HT-29 (cell line): ENCODE data around the gene ATP11B. TPM values are rescaled to one million over a fixed set of nuclear protein-coding genes. Genes with fewer than 3 reads are reported as not detected.
A peak's percentile ranks its signal among the peaks of the same experiment; 100 is the strongest.

Experiments used
- DNase-seq: peaks from one replicate; pipeline ENCODE4 v3.0.0-alpha.2; 2015; ENCODE audit warnings: low spot score
- total RNA-seq: library from RNA; depleted of rRNA; stranded (reverse); fragments of >200 nt; shearing (Covaris generic); gene quantifications from 2 replicates; pipeline ENCODE4 v1.2.3, GENCODE V29; 2014

The ATP11B gene
- total RNA-seq, 1 experiment from 2014 or later, result 44.1 TPM

DNA sequence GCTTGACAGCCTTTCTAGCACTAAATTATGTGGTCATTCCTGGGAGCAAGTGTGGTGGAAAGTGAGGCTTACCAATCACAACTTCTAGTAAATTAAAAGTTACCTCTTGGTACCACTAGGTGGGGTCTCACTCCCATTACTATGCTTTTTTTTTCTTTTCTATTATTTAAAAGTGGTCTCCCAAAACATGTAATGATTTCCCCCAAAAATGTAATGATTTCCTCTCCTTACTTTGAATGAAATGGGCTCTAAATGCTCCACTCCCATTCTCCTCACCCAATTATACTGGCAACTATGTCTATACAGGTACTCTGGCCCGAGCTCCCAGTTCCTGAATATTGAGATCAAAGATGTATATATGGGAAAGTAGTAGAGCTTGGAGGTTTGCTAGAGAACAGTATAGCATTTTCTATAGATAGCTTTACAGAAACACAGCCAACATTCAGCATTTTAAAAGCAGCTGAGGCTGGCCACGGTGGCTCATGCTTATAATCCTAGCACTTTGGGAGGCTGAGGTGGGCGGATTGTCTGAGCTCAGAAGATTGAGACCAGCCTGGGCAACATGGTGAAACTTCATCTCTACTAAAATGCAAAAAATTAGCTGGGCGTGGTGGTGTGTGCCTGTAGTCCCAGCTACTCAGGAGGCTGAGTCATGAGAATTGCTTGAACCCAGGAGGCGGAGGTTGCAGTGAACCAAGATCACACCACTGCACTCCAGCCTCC is 116.2 kb downstream of the ATP11B start:
- DNase-seq, result peak; percentile 26

DNA sequence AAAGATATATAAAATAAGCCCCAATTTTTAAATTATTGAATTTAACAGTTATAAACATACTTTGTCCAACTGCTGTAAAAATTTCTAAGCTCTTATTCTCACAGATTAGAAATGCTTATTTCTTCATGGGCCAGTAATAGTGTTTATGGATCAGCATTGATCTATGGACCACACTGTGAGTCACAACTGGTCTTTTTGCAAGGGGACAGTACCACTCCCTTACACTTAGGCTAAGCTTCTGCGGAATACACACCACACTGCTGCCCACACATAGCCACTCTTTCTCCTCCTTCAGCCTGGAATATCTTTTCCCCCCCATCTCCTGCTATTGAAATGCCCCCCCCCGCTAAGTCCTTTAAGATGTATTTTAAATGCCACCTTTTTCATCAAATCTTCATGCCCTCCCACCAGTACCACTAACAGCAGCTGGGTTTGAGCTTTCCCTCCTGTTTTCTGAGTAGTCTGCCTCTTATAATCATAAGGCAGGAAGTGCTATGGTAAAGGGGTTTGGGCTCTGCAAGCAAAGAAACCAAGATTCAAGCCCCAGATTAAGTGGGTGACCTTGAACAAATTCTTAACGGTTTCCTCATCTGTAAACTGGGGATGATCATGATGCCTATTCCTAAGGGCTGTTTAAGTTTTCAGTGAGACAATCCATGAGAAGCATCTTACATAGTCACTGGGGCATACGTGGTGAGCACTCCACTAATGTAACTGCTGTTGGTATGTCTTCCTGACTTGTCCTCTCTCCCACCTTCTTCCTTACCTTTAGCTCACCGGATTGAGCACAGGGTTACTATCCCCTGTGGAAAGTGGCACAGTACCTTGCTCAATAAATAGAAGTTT is 117.9 kb downstream of the ATP11B start:
- no peak for DNase-seq

DNA sequence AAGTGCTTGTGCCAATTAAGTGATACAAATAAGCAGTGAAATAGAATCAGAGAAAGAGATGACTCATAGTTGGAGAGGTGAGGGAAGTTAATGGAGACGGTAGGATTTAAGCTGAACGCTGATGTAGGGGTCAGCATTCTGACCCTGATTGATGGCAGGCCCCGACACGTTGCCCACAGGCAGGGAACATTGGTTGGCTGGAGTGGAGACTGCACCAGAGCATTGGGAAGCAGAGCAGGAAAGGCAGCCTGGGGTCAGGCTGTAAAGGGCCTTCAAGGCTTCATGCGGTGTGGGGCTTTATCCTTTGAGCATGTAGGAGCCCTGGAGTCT is 118.4 kb downstream of the ATP11B start:
- no peak for DNase-seq

DNA sequence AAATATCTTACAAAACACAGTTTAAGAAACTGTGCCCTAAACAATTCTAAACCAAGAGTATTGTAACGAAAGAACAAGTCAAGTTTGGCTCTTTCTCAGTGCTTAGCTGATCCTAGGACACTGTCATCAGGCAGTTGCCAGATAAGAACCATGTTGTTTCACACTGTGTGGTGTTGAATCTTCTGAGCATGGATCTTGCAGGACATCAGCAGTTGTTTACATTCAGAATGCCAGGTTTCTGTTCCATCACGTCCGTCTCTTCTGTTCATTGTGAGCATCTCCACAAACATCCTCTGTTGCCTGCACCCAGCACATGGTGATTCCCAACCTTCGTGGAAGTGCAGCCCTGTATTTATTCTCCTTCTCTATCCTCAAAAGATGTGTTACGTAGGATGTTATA is 119.2 kb downstream of the ATP11B start:
- no peak for DNase-seq

DNA sequence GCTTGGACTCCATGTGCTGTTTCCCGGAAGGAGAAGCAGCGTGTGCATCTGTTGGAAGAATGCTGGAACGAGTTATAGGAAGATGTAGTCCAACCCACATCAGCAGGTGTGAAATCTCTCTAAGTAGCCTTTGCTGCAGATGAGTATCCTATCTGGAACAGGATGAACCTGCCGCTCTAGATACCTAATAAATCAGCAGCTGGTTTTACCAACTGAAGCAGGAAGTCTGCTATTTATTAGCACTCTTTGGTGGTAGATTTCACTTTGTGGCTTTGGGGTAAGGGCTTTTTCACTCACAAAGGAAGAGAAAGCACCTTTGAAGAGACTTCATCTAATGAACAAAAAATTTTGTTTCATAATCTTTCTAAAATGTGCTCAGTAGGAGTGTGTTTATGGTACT is 120.6 kb downstream of the ATP11B start:
- DNase-seq, result no peak

DNA sequence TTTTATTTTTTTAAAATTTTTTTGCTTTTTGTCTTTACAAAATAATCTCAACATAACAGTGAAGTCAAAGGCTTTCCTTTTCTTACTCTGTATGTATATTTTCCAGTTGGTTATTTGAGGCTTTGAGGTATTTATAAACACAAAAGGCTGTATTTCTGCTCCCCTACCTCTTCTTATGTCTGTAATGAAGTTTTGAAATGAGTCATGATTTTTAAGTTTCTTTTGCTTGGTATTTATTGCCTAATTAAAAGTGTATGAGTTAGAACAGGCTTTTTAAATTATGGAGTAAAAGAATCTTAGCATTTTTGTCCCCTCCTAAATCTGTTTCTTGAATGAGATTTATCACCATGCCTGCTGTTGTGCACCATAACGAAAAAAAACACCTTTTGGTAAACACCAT is 121.0 kb downstream of the ATP11B start:
- no peak for DNase-seq

DNA sequence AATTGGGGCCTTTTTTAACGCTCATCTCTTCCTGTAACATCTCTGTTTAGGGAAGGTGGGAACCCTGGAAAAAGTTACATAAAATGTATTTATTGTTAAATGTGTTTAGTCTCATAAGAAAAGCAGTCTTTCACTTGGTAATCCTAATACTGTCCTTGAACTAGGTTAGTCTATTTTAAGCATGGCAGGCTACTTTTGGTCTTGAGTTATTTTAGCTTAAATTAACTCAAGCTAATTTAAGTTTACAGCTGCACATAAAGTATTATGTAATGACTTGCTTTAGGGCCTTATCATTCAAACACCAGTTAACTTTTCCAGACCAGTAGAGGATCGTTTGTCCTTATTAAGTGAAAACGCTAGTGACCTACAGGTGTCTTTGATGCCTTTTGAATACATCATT is 123.8 kb downstream of the ATP11B start:
- DNase-seq, result no peak

DNA sequence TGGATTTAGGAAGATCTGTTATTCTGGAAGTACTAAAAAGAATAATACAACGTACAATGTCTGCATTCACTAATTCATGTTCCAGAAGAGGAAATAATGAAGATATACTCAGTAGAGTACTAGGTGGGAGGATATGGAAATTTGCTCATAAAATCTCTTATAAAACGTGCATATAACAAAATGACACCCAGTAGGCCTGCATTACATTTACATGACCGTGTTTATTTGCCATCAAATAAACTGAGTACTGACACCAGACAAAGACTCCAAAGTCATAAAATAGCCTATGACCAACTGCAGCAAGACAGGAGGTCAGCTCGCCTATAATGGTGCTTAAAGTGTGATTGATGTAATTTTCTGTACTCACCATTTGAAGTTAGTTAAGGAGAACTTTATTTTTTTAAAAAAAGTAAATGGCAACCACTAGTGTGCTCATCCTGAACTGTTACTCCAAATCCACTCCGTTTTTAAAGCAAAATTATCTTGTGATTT is 126.6 kb downstream of the ATP11B start:
- no peak for DNase-seq

DNA sequence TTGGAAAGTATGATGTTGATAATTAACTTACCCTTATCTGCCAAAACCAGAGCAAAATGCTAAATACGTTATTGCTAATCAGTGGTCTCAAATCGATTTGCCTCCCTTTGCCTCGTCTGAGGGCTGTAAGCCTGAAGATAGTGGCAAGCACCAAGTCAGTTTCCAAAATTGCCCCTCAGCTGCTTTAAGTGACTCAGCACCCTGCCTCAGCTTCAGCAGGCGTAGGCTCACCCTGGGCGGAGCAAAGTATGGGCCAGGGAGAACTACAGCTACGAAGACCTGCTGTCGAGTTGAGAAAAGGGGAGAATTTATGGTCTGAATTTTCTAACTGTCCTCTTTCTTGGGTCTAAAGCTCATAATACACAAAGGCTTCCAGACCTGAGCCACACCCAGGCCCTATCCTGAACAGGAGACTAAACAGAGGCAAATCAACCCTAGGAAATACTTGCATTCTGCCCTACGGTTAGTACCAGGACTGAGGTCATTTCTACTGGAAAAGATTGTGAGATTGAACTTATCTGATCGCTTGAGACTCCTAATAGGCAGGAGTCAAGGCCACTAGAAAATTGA is 127.3 kb downstream of the ATP11B start:
- DNase-seq, result peak; percentile 16

DNA sequence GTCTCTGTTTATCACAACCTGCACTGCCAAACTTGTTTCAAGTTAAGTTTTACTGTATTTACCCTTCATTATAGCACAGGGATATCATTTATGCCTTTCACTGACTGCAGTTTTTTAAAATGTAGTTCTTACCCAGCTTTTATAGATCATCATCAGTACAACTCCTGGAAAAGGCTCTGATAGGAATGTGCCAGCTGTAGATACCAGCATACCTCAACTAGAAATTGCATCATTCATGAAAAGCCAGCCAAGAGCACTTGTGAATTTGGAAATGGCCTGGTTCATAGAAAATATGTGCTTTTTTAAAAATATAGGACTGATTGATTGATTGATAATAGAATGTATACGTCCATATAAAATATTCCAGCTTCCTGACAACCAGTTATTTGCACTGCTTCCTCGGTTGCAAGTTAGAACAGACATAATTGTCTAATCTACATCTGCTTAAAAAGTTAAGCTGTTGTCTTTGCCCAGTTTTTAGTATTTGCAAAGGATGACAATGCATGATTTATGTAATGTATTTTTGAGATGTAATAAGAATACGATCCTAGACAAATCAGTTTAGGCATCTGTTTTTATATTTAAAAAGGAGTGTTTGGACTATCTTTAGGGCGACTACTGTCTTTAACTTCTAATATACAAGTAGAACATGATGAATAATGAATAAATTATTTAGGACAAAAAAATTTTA is 128.5 kb downstream of the ATP11B start:
- no peak for DNase-seq

DNA sequence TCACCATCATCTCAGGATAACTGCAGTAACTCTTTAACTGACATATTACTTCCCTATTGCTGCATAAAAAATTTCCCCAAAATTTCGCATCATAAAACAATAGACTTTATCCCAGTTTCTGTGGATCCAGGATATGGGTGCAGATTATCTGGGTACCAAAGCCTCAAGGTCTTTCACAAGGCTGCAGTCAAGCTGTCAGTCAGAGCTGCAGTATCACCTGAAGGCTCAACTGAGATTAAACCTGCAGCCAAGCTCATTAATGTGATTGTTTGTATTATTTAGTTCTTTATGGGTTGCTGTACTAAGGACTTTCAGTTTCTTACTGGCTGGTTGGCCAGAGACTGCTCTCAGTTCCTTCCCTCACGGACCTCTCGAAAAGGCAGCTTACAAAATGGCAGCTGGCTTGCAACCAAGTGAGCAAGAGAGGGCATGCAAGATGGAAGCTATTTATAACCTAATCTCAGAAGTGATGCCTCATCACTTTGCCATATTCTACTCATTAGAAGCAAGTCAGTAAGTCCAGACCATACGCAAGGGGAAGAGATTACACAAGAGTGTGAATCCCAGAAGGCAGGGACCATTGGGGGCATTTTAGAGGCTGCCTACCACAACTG is 132.1 kb downstream of the ATP11B start:
- DNase-seq, result no peak

DNA sequence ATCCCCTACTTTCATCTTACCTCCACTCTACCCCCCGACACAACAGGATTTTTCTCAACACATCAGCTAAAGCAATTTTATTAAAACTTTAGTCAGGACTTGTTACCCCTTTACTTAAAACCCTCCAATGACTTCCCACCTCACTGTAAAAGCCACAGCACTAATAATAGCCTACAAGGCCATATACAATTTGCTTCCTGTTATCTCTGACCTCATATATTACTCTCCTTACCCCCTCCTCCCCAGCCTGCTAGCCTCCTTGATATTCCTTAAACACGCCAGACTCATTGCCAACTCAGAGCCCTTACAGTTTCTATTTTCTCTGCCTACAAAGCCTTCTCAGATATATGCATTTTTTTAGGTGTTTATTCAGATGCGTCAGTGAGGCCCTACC is 132.6 kb downstream of the ATP11B start:
- DNase-seq, result no peak

DNA sequence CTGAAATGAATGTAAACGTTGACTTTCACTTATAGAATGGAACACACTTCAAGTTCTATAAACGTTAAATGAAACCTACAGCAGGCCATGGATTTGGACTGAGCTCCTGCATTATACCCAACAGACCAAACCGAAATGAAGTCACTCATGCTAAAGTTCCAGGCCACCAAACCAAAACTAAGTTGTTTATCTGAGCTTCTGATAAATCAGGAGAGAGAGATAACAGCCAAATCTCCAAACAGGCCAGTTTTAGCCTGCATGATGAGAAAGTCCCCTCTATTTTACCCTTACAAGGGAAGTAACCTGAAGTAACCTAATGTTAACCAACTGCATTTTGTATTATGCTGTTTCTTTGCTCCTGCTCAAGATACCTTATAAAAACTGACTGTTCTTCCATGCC is 142.5 kb downstream of the ATP11B start:
- no peak for DNase-seq

DNA sequence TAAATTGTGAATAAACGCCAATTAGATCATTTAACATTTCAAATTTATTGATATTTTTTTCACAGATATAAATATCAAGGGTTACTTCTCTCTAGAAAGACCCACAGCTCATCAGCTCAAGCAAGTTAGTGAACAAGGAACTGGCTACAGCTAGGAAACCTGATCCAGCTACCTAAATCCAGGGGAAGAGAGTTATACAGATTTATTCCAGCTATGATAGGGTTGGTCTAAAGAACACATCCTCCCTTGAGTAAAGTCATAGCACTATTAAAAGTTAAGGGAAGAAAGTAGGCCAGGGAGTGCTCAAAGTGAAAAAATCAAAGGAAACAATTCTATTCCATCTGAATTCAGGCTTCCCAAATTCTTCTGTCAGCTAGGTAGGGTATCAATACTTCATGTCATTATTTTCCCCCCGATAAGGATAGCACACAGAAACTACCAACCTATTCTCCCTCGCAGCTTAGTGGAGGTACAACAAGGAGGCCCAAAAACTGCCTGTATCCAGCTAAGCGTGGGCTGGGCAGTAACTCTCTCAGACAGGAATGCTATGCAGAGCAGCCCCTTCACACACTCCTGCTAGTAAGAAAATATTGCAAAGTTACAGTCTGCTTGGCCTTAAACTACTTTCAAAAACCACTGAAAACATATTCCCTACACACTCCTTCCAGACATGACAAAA is 143.1 kb downstream of the ATP11B start:
- DNase-seq, result no peak

DNA sequence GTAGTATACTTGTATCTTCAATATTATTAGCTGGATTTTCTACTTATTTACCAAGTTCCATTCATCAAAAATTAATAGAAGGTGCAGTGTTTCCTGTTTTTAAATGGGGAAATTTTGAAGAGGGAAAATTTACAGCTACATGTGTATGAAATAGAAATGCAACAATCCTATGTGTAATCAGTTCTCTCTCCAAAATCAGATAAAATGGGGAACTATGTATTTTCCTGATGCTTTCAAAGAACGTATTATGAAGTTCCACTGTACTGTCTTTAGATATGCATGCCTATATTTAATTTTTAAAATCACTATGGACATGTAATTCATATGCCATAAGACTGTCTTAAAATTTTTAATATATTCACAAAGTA is 143.6 kb downstream of the ATP11B start:
- no peak for DNase-seq

DNA sequence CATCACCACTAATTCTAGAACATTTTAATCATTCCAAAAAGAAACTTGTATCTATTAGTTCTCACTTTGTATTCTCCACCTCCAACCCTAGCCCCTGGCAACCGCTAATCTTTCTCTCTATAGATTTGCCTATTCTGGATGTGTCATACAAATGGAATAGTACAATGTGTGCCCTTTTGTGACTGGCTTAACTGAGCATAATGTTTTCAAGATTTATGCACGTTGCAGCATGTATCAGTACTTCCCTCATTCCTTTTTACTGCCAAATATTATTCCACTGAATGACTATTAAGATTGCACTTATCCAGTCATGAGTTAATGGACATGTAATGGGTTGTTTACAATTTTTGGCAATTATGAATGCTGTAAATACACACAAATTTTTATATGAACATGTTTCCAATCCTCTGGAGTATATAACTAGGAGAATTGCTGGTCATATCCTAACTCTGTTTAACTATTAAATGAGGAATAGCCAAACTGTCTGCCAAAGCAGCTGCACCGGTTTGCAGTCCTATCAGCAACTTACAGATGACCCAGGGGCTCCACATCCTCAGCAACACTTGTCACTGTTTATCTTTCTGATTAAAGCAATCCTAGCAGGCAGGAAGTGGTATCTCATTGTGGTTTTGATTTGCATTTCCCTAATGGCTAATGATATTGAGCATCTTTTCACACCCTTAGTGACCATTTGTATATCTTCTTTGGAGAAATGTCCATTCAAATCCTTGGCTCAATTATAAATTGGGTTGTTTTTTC is 144.2 kb downstream of the ATP11B start:
- DNase-seq, result no peak

DNA sequence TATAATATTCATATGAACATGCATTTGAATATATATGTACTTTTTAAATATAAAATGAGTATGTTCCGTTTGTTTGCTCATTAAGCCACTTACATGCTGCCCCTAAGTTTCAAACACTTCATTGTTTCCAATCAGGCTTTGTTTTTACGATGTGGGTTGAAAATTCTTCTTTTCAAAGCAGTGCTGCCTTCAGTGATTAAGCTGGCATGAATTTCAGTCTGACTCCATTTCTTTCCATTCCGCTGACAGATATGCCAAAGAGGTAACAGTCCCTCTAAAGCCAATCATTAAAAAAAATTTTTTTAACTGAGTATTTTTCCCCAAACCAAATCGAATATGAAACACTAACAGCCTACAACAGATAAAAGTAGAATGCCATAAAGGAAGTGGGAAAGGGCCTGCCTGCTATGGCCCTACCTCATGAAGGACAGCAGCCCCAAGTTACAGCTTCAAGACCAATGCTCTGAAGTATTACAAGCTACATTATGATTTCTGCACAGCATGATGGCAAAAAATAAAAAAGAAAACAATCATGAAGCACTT is 147.0 kb downstream of the ATP11B start:
- no peak for DNase-seq

DNA sequence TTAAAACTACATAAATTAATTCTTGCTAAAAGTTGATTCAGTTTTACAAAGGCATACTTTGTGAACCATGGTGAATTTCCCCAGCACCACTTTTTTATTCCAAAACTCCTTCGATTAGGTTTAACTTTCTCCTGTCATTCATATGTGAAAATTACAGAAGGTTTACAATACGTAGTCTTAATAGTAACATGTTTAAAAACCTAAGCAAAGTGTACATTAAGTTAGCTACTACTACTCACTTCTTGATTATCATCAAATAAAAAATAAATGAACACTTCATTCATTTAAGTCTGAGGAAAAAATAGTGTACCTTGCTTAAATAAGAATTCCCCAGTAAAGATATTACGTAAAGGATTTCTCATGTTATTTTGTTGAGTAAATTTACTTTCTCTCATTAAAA is 148.4 kb downstream of the ATP11B start:
- no peak for DNase-seq

DNA sequence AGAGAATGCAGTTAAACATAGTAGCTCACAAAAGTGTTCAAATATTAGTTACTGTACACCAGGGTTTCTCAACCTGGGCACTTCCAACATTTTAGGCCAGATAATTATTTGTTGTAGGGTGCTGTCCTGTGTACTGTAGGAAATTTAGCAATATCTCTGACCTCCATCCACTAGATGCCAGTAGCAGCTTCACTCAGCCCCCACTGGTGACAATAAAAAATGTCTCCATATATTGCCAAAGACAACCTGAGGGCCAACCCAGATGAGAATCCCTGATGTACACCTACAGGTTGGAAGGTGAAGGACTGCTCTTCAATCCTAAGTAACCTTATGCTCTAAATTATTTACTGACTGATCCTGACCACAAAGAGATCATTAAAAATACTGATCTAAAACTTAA is 154.6 kb downstream of the ATP11B start:
- DNase-seq, result peak; percentile 59

DNA sequence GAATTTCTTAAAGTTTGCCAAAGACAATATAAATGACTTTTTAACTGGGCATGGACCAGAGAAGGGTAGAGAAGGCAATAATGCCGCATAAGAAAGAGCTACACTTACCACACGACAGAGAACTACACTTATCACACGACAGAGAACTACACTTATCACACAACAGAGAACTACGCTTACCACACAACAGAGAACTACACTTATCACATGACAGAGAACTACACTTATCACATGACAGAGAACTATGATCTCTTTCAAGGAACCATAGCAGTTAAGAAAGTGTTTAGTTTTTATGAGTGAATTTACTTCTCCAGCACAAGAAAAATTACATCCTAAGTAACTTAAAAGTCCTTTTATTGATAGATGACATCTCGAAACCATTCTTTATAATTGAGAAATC is 155.0 kb downstream of the ATP11B start:
- no peak for DNase-seq
